ENCODE data around the gene KLHL29.

- TF ChIP-seq SPI1 (IDR thresholded peaks at IDR 0.05; ENCODE audit: low read depth, low read length) (no peak), POLR2A (IDR thresholded peaks at IDR 0.05; ENCODE audit: low read depth, low read length) (no peak), POLR2AphosphoS5 (IDR thresholded peaks at IDR 0.05; ENCODE audit: low read depth, low read length) (no peak), TAF1 (IDR thresholded peaks at IDR 0.05; ENCODE audit: low read depth, low read length) (no peak)
These were observed 244.2 kb downstream of the KLHL29 start for GRCh38 chr2:23628926-23629771.
